ENCODE results near the gene GAS7. TPM values are rescaled to one million over a fixed set of nuclear protein-coding genes. Genes with fewer than 3 reads are reported as not detected.

GAS7 gene
- total RNA-seq, 1 experiment from 2014 or later: 4.1 TPM

GRCh38 chr17:10130263-10130662, 68.1 kb downstream of the GAS7 start:
- H3K9me2 ChIP-seq (ENCODE audit: insufficient read depth): no peaks in the 10 kb centered on the region
- RAD21 ChIA-PET (ENCODE audit: low non-redundant PET in 1 of 2, low total read pairs in 2 of 2, uncharacterized antibody in 2 of 2, unreplicated experiment in 2 of 2): interaction anchor here in 1 of 2 experiments (0.6 kb wide), 1 partner anchor 105 kb away, joined by 5 read pairs; no protein-coding TSS in a partner anchor
- POLR2A ChIA-PET: no interaction called here
- H3K27ac ChIP-seq (ENCODE audit: low read depth, low read length): no peak overlapping the region
- no peaks in the 10 kb centered on the region for H3K79me2 ChIP-seq (ENCODE audit: insufficient read depth, low read length)
- no peak overlapping the region for H3K9ac ChIP-seq (ENCODE audit: low read length)
- peaks cover 2 to 4% of the 10 kb centered on the region in 2 experiments; a peak in 3 of 4 replicates for H3K4me1 ChIP-seq (ENCODE audit: control insufficient read depth in 1 of 2, insufficient read depth in 2 of 2, low read length in 2 of 2)
- H3K4me2 ChIP-seq (ENCODE audit: low read length): no peak overlapping the region
- no peak for DNase-seq (ENCODE audit: low read depth, low spot score)
- CTCF ChIA-PET: no interaction called here
- ATAC-seq: no peak
- no peaks in the 10 kb centered on the region for H3K9me3 ChIP-seq (ENCODE audit: control insufficient read depth in 1 of 2, insufficient read depth in 1 of 2, low read depth in 1 of 2, low read length in 2 of 2)
- H3K27me3 ChIP-seq (ENCODE audit: insufficient read depth, low read length): no peaks in the 10 kb centered on the region
- no peaks in the 10 kb centered on the region for H3K36me3 ChIP-seq (ENCODE audit: control insufficient read depth in 1 of 2, insufficient read depth in 2 of 2, low read length in 2 of 2)
- BruUV-seq (replicated peaks): no TSS peak
- no peak overlapping the region for H2AFZ ChIP-seq (ENCODE audit: low read depth, low read length, poor library complexity, severe bottlenecking)
- TF ChIP-seq CEBPB (IDR thresholded peaks at IDR 0.05; ENCODE audit: low read depth): no peak
- no peak for TF ChIP-seq ATF3 (IDR thresholded peaks at IDR 0.05)
- intact Hi-C loops (cut with micrococcal nuclease): no loop called here
- no peak overlapping the region for H3K4me3 ChIP-seq (replicated peaks in 1 of 2; ENCODE audit: low read depth in 1 of 2, low read length in 2 of 2)
- no peaks in the 10 kb centered on the region for H4K20me1 ChIP-seq (ENCODE audit: insufficient read depth)

GRCh38 chr17:10127819-10128425, 70.5 kb downstream of the GAS7 start:
- ChIA-PET CTCF (no interaction called here), RAD21 (ENCODE audit: low non-redundant PET in 1 of 2, low total read pairs in 2 of 2, uncharacterized antibody in 2 of 2, unreplicated experiment in 2 of 2) (interaction anchor here in 1 of 2 experiments (0.6 kb wide), 1 partner anchor 82 kb away, joined by 3 read pairs; no protein-coding TSS in a partner anchor), POLR2A (no interaction called here)
- Histone ChIP-seq H3K27ac (ENCODE audit: low read depth, low read length) (no peak overlapping the region), H3K36me3 (ENCODE audit: control insufficient read depth in 1 of 2, insufficient read depth in 2 of 2, low read length in 2 of 2) (no peaks in the 10 kb centered on the region), H3K79me2 (ENCODE audit: insufficient read depth, low read length) (no peaks in the 10 kb centered on the region), H3K4me2 (ENCODE audit: low read length) (no peak overlapping the region), H4K20me1 (ENCODE audit: insufficient read depth) (no peaks in the 10 kb centered on the region), H3K4me3 (replicated peaks in 1 of 2; ENCODE audit: low read depth in 1 of 2, low read length in 2 of 2) (no peak overlapping the region), H3K27me3 (ENCODE audit: insufficient read depth, low read length) (no peaks in the 10 kb centered on the region), H3K9me2 (ENCODE audit: insufficient read depth) (no peaks in the 10 kb centered on the region), H3K9ac (ENCODE audit: low read length) (no peak overlapping the region), H3K9me3 (ENCODE audit: control insufficient read depth in 1 of 2, insufficient read depth in 1 of 2, low read depth in 1 of 2, low read length in 2 of 2) (no peaks in the 10 kb centered on the region), H3K4me1 (ENCODE audit: control insufficient read depth in 1 of 2, insufficient read depth in 2 of 2, low read length in 2 of 2) (peaks cover 2 to 4% of the 10 kb centered on the region in 2 experiments; a peak in 3 of 4 replicates), H2AFZ (ENCODE audit: low read depth, low read length, poor library complexity, severe bottlenecking) (no peak overlapping the region)
- ATAC-seq (no peak), DNase-seq (ENCODE audit: low read depth, low spot score) (no peak)
- TF ChIP-seq ZBTB33 (IDR thresholded peaks at IDR 0.05; ENCODE audit: extremely low read depth, insufficient replicate concordance, low read length) (no peak), RAD21 (IDR thresholded peaks at IDR 0.05; ENCODE audit: low read depth) (no peak), ZFX (IDR thresholded peaks at IDR 0.05) (no peak), TCF7L2 (IDR thresholded peaks at IDR 0.05; ENCODE audit: borderline replicate concordance, extremely low read depth, insufficient read depth, insufficient read length) (no peak), EGR1 (IDR thresholded peaks at IDR 0.05; ENCODE audit: low read depth) (no peak), POLR2A (IDR thresholded peaks at IDR 0.05; ENCODE audit: borderline replicate concordance, extremely low read depth, insufficient read depth, insufficient read length) (no peak), CBX3 (IDR thresholded peaks at IDR 0.05; ENCODE audit: low read depth) (no peak), SRF (IDR thresholded peaks at IDR 0.05; ENCODE audit: low read depth) (no peak), ATF3 (IDR thresholded peaks at IDR 0.05) (no peak), ELF1 (IDR thresholded peaks at IDR 0.05; ENCODE audit: borderline replicate concordance, low read depth) (no peak), CTCF (IDR thresholded peaks at IDR 0.05 in 2 of 3, conservative IDR thresholded peaks at IDR 0.05 in 1 of 3; ENCODE audit: borderline replicate concordance in 1 of 3, insufficient read depth in 1 of 3, low read depth in 2 of 3, low read length in 2 of 3) (no peak), MAX (IDR thresholded peaks at IDR 0.05) (no peak), JUND (IDR thresholded peaks at IDR 0.05) (no peak)
- BruUV-seq (replicated peaks): no TSS peak
- intact Hi-C loops (cut with micrococcal nuclease): no loop called here

Data from HCT116 (cell line).